ENCODE data around the gene SAMD8.

- TF ChIP-seq CTCF (IDR thresholded peaks at IDR 0.05) (no peak), POLR2A (IDR thresholded peaks at IDR 0.05) (no peak)
Observed at GRCh38 chr10:75073442-75073841, 38.0 kb upstream of the SAMD8 start.
